IMR-90 (cell line): Measurements from ENCODE around the gene AGAP2. TPM values are rescaled to one million over a fixed set of nuclear protein-coding genes. Genes with fewer than 3 reads are reported as not detected.

ENCODE experiments used
- ATAC-seq: fragments of 200-7000 bp; cut with Tn5 transposase; 2 replicates; pipeline ENCODE4 v1.9.1; 2020; ENCODE audit warnings: low read depth, mild to moderate bottlenecking, moderate library complexity
- BruUV-seq: library from RNA; stranded (reverse); fragments of 400-500 nt; replicated peaks from 2 replicates; lab custom pipeline; 2021; lab: Mats Ljungman, UMichigan
- CTCF ChIA-PET: fragments of 300-600 bp; formaldehyde crosslinking; extraction: SDS; loops from one replicate; lab custom pipeline; 2021; ENCODE audit warnings: antibody characterized with exemption; lab: Yijun Ruan, JAX
- POLR2A ChIA-PET: fragments of 300-600 bp; sonication (Branson Sonifier 250); formaldehyde crosslinking; loops from one replicate; lab custom pipeline; 2022; ENCODE audit warnings: antibody characterized with exemption; ENCODE audit not compliant: unreplicated experiment; lab: Charles Lee
- DNase-seq: peaks from one replicate; pipeline ENCODE4 v3.0.0; 2013
- H2AFZ ChIP-seq: replicated peaks from 2 replicates; pipeline ENCODE3; 2013; ENCODE audit warnings: low read length, mild to moderate bottlenecking; ENCODE audit not compliant: poor library complexity
- H2AK5ac ChIP-seq: 2 replicates; pipeline ENCODE4 v1.6.1; 2013; ENCODE audit warnings: low read depth, low read length, inconsistent platforms
- H2AK9ac ChIP-seq: replicated peaks from 2 replicates; pipeline ENCODE3; 2013; ENCODE audit warnings: mild to moderate bottlenecking, low read depth, low read length, moderate library complexity; ENCODE audit not compliant: poor library complexity
- H2BK120ac ChIP-seq: 2 replicates; pipeline ENCODE4 v1.6.1; 2013; ENCODE audit warnings: low read depth, low read length, inconsistent platforms
- H2BK15ac ChIP-seq: 3 replicates; pipeline ENCODE4 v1.6.1; 2013; ENCODE audit warnings: low read depth, low read length, inconsistent platforms
- H2BK20ac ChIP-seq: 2 replicates; pipeline ENCODE4 v1.6.1; 2013; ENCODE audit warnings: low read depth, mild to moderate bottlenecking, inconsistent platforms, low read length, moderate library complexity
- H2BK5ac ChIP-seq: 2 replicates; pipeline ENCODE4 v1.6.1; 2013; ENCODE audit warnings: mild to moderate bottlenecking, low read depth, low read length, inconsistent platforms; ENCODE audit not compliant: poor library complexity, severe bottlenecking
- H3K14ac ChIP-seq: replicated peaks from 2 replicates; pipeline ENCODE4 v1.6.1; 2013; ENCODE audit warnings: low read depth, low read length, inconsistent platforms
- H3K18ac ChIP-seq: 2 replicates; pipeline ENCODE4 v1.6.1; 2013; ENCODE audit warnings: low read depth, low read length, control low read depth
- H3K23ac ChIP-seq: 2 replicates; pipeline ENCODE4 v1.6.1; 2013; ENCODE audit warnings: low read depth, low read length, inconsistent platforms
- H3K27ac ChIP-seq: 2 replicates; pipeline ENCODE4 v1.5.1; 2013; ENCODE audit warnings: mild to moderate bottlenecking, control low read depth, low read length; ENCODE audit not compliant: insufficient read depth
- H3K27me3 ChIP-seq: 2 replicates; pipeline ENCODE4 v1.6.1; 2013; ENCODE audit warnings: low read length; ENCODE audit not compliant: control insufficient read depth, insufficient read depth
- H3K36me3 ChIP-seq: 2 replicates; pipeline ENCODE4 v1.6.1; 2013; ENCODE audit warnings: low read length, mixed read lengths; ENCODE audit not compliant: control insufficient read depth, insufficient read depth
- H3K4ac ChIP-seq: 2 replicates; pipeline ENCODE4 v1.6.1; 2013; ENCODE audit warnings: low read depth, low read length, inconsistent platforms
- H3K4me1 ChIP-seq: 2 replicates; pipeline ENCODE4 v1.6.1; 2013; ENCODE audit warnings: low read length, mixed read lengths; ENCODE audit not compliant: control insufficient read depth, insufficient read depth
- H3K4me2 ChIP-seq: 2 replicates; pipeline ENCODE4 v1.6.1; 2013; ENCODE audit warnings: low read depth, mild to moderate bottlenecking, control low read depth, low read length, moderate library complexity
- H3K4me3 ChIP-seq: 2 replicates; pipeline ENCODE4 v1.5.1; 2013; ENCODE audit warnings: low read depth, mild to moderate bottlenecking, control low read depth, low read length, moderate library complexity; ENCODE audit not compliant: insufficient read depth
- H3K56ac ChIP-seq: 2 replicates; pipeline ENCODE4 v1.6.1; 2013; ENCODE audit warnings: low read length, inconsistent platforms; ENCODE audit not compliant: insufficient read depth; ENCODE audit errors: extremely low read depth
- H3K79me1 ChIP-seq, 2 experiments: 2 replicates each; pipeline ENCODE4 v1.6.1; 2013; ENCODE audit warnings: low read length in 2 of 2, inconsistent platforms in 1 of 2, low read depth in 1 of 2
- H3K9ac ChIP-seq: 2 replicates; pipeline ENCODE4 v1.6.1; 2013; ENCODE audit warnings: low read depth, low read length, control low read depth
- H3K9me1 ChIP-seq: 2 replicates; pipeline ENCODE4 v1.6.1; 2013; ENCODE audit warnings: low read length, inconsistent platforms; ENCODE audit not compliant: insufficient read depth
- H3K9me3 ChIP-seq: 2 replicates; pipeline ENCODE4 v1.6.1; 2013; ENCODE audit warnings: low read length; ENCODE audit not compliant: control insufficient read depth, insufficient read depth
- H4K20me1 ChIP-seq: 2 replicates; pipeline ENCODE4 v1.6.1; 2013; ENCODE audit warnings: low read length, inconsistent platforms; ENCODE audit not compliant: insufficient read depth
- H4K5ac ChIP-seq: 2 replicates; pipeline ENCODE4 v1.6.1; 2013; ENCODE audit warnings: mild to moderate bottlenecking, low read depth, low read length, control low read depth
- H4K8ac ChIP-seq, 2 experiments: 2 replicates each; pipeline ENCODE4 v1.6.1; 2013; ENCODE audit warnings: low read depth in 2 of 2, low read length in 2 of 2, control low read depth in 1 of 2, inconsistent platforms in 1 of 2
- H4K91ac ChIP-seq: 2 replicates; pipeline ENCODE4 v1.6.1; 2013; ENCODE audit warnings: low read depth, low read length, inconsistent platforms; ENCODE audit not compliant: insufficient read depth
- BHLHE40 ChIP-seq: fragments of 150-350 bp; IDR thresholded peaks from 2 replicates; pipeline ENCODE4 v1.6.1; 2016; ENCODE audit warnings: mild to moderate bottlenecking, low read depth, low read length
- CEBPB ChIP-seq: IDR thresholded peaks from 2 replicates; pipeline ENCODE4 v1.6.1; 2012; ENCODE audit warnings: low read depth, low read length, improper control_type of control experiment
- CTCF ChIP-seq: conservative IDR thresholded peaks from 2 replicates; pipeline ENCODE4 v1.5.1; 2012; ENCODE audit warnings: mild to moderate bottlenecking, low read depth, low read length, improper control_type of control experiment
- ELK1 ChIP-seq: fragments of 150-350 bp; IDR thresholded peaks from 2 replicates; pipeline ENCODE4 v1.6.1; 2016; ENCODE audit warnings: low read depth, mild to moderate bottlenecking, low read length, moderate library complexity, borderline replicate concordance
- FOS ChIP-seq: fragments of 150-350 bp; IDR thresholded peaks from 2 replicates; pipeline ENCODE4 v1.6.1; 2016; ENCODE audit warnings: low read depth, low read length
- MAFK ChIP-seq: IDR thresholded peaks from 2 replicates; pipeline ENCODE4 v1.6.1; 2012; ENCODE audit warnings: low read depth, low read length, improper control_type of control experiment
- MAZ ChIP-seq: IDR thresholded peaks from 2 replicates; pipeline ENCODE4 v1.6.1; 2012; ENCODE audit warnings: low read depth, mild to moderate bottlenecking, low read length, improper control_type of control experiment, moderate library complexity, borderline replicate concordance
- MXI1 ChIP-seq: IDR thresholded peaks from 2 replicates; pipeline ENCODE4 v1.6.1; 2012; ENCODE audit warnings: low read depth, mild to moderate bottlenecking, low read length, moderate library complexity, borderline replicate concordance
- NFE2L2 ChIP-seq: fragments of 150-350 bp; IDR thresholded peaks from 2 replicates; pipeline ENCODE4 v1.6.1; 2016; ENCODE audit warnings: low read depth, mild to moderate bottlenecking, low read length
- POLR2A ChIP-seq: IDR thresholded peaks from 2 replicates; pipeline ENCODE4 v1.6.1; 2012; ENCODE audit warnings: mild to moderate bottlenecking, low read depth, low read length
- RAD21 ChIP-seq: IDR thresholded peaks from 2 replicates; pipeline ENCODE4 v1.6.1; 2012; ENCODE audit warnings: low read length, improper control_type of control experiment
- RCOR1 ChIP-seq: IDR thresholded peaks from 2 replicates; pipeline ENCODE4 v1.6.1; 2012; ENCODE audit warnings: mild to moderate bottlenecking, low read length, improper control_type of control experiment; ENCODE audit not compliant: insufficient replicate concordance
- RFX5 ChIP-seq: IDR thresholded peaks from 2 replicates; pipeline ENCODE4 v1.8.0; 2012; ENCODE audit warnings: low read depth, mild to moderate bottlenecking, low read length, moderate library complexity
- SMC3 ChIP-seq: fragments of 150-350 bp; IDR thresholded peaks from 2 replicates; pipeline ENCODE4 v1.6.1; 2016; ENCODE audit warnings: low read depth, mild to moderate bottlenecking, antibody characterized with exemption, low read length, moderate library complexity
- WGBS, 2 experiments: methylation state at CpG; one replicate each; pipeline versions ENCODE4 v1.1.5 to v1.1.7; 2013; ENCODE audit warnings: missing lambda C conversion rate in 2 of 2; ENCODE audit not compliant: insufficient read length in 1 of 2; ENCODE audit errors: extremely low coverage in 2 of 2; 5-methylcytosine and 5-hydroxymethylcytosine counted together
- dilution Hi-C: fragments of 300-500 bp; cut with HindIII; formaldehyde crosslinking; loops from one replicate; pipeline ENCODE4 v1.14.3; 2018; ENCODE audit warnings: low sequenced_read_pairs; ENCODE audit not compliant: unreplicated experiment
- in situ Hi-C: fragments of 300-500 bp; cut with MboI; formaldehyde crosslinking; loops from 3 replicates; pipeline ENCODE4 v1.14.3; 2019; ENCODE audit warnings: low sequenced_read_pairs, inconsistent platforms, mixed read lengths
- intact Hi-C: fragments of 100-400 bp; cut with micrococcal nuclease; formaldehyde crosslinking; loops from 2 replicates; pipeline ENCODE4 v1.10.0; 2022
- polyA plus RNA-seq, 3 experiments: library from polyadenylated mRNA; depleted of rRNA; stranded (reverse); fragments of >200 nt; gene quantifications; 2 replicates each; pipeline ENCODE4 v1.2.3, GENCODE V29; 2012; ENCODE audit warnings: low replicate concordance in 1 of 3
- total RNA-seq: library from RNA; depleted of rRNA; stranded (reverse); fragments of >200 nt; gene quantifications from 2 replicates; pipeline ENCODE4 v1.2.3, GENCODE V29; 2012

Gene AGAP2
- total and polyA plus RNA-seq, 2 of the 4 experiments (the other 2 are of a cell fraction): 0.03 to 0.18 TPM

- no peak overlapping the region for H3K23ac ChIP-seq
- no TSS peak for BruUV-seq
- no peak overlapping the region for H4K91ac ChIP-seq
- ATAC-seq: no peak
- TF ChIP-seq POLR2A (no peak), CTCF (no peak), MAFK (no peak), BHLHE40 (no peak), NFE2L2 (no peak), RFX5 (no peak), ELK1 (no peak), SMC3 (no peak), MXI1 (no peak), CEBPB (no peak), RCOR1 (no peak), RAD21 (no peak), MAZ (no peak), FOS (no peak)
- no peak for DNase-seq
- H3K4me3 ChIP-seq: no peak overlapping the region
- no peak overlapping the region for H4K5ac ChIP-seq
- H3K9ac ChIP-seq: no peak overlapping the region
- no peak overlapping the region for H2AFZ ChIP-seq
- intact Hi-C loops (loop anchor here (2.0 to 5.0 kb wide), 3 partner anchors 60 to 235 kb away; partner anchors contain the start of genes B4GALNT1, GLI1 and INHBE), dilution Hi-C loops (no loop called here), in situ Hi-C loops (no loop called here)
- 73% methylated on average over 6 of the region's 15 CpGs; no CpG with 5 or more reads in 1 of the 2 experiments for WGBS, 2 experiments
- no peak overlapping the region for H2BK5ac ChIP-seq
- no peak overlapping the region for H2AK9ac ChIP-seq
- ChIA-PET CTCF (no interaction called here), POLR2A (no interaction called here)
- no peak overlapping the region for H2BK15ac ChIP-seq
- peaks cover 12 to 21% of the 10 kb centered on the region in 2 experiments for H3K79me1 ChIP-seq
- no peaks in the 10 kb centered on the region for H3K27me3 ChIP-seq
- no peak overlapping the region for H2BK20ac ChIP-seq
- no peak overlapping the region for H3K4me2 ChIP-seq
- no peak overlapping the region for H2AK5ac ChIP-seq
- H3K9me3 ChIP-seq: no peaks in the 10 kb centered on the region
- peaks cover 6% of the 10 kb centered on the region for H3K9me1 ChIP-seq
- H3K14ac ChIP-seq: no peak overlapping the region
- peaks cover 12% of the 10 kb centered on the region for H3K36me3 ChIP-seq
- H4K8ac ChIP-seq: no peak overlapping the region
- H3K18ac ChIP-seq: no peak overlapping the region
- no peaks in the 10 kb centered on the region for H4K20me1 ChIP-seq
- H3K27ac ChIP-seq: no peak overlapping the region
- 0 out of 2 replicates have a peak, but pooled peaks cover 3% of the 10 kb centered on the region for H3K4me1 ChIP-seq
- H2BK120ac ChIP-seq: no peak overlapping the region
- H3K56ac ChIP-seq: no peak overlapping the region
- H3K4ac ChIP-seq: no peak overlapping the region
Observed at GRCh38 chr12:57692500-57692899, 46.0 kb downstream of the AGAP2 start.
